Measurements from ENCODE around the gene AHSG. TPM values are rescaled to one million over a fixed set of nuclear protein-coding genes. Genes with fewer than 3 reads are reported as not detected.

The AHSG gene
- total RNA-seq, 1 experiment from 2014 or later = 222 TPM

- TF ChIP-seq CTCF (IDR thresholded peaks at IDR 0.05; ENCODE audit: insufficient read depth in 1 of 2, low read depth in 1 of 2, low read length in 1 of 2, severe bottlenecking in 1 of 2, unreplicated experiment in 1 of 2) = no peak
- BruUV-seq (replicated peaks) = no TSS peak
- Histone ChIP-seq H3K4me3 (ENCODE audit: low read depth, low read length) (no peak overlapping the region), H3K9me3 (no peaks in the 10 kb centered on the region), H3K27me3 (replicated peaks; ENCODE audit: control insufficient read depth, insufficient read depth, low read length) (no peaks in the 10 kb centered on the region), H3K36me3 (ENCODE audit: control insufficient read depth, insufficient read depth, low read length) (no peaks in the 10 kb centered on the region; the same call in 1 of the 2 replicates), H3K4me1 (peaks cover 45% of the 10 kb centered on the region)
- Mint-ChIP-seq H3K27me3 (ENCODE audit: insufficient read depth, unreplicated experiment) (no peaks in the 10 kb centered on the region), H3K4me1 (ENCODE audit: low read depth, unreplicated experiment) (peaks cover 18% of the 10 kb centered on the region), H3K27ac (ENCODE audit: unreplicated experiment) (no peak overlapping the region), H3K9me3 (ENCODE audit: unreplicated experiment) (no peaks in the 10 kb centered on the region), H3K36me3 (ENCODE audit: insufficient read depth, unreplicated experiment) (peaks cover 38% of the 10 kb centered on the region), H3K4me3 (ENCODE audit: unreplicated experiment) (no peak overlapping the region)
- no peak for DNase-seq
- intact Hi-C loops (cut with micrococcal nuclease; ENCODE audit: unreplicated experiment) = no loop called here
- CTCF ChIA-PET = no interaction called here
- POLR2A ChIA-PET = interaction anchor here (1.2 kb wide), 1 partner anchor 17 kb away, joined by 10 read pairs; the partner anchor contains the start of gene DNAJB11
Measured at GRCh38 chr3:186587183-186587582, 25.7 kb upstream of the AHSG start.

DNA sequence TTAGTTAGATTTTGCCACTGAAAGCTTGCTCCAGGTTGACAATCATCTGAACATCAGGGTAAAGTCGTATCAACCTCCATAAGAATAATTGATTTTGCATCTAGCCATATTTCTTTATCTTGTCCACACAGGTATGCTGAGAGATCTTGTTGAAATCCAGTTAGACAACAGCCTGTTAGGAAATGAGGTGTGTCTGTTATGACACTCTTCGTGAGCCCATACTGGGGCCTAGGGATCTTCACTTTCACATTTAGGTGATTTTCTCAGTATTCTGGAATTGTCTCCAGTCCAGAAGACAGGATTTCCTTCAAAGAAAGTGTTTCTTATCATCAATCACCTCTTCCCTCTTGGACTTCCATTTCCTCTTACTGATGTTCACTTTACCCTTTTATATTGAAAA is 24.2 kb upstream of the AHSG start:
- H3K4me3 ChIP-seq (ENCODE audit: low read depth, low read length) = no peak overlapping the region
- no peaks in the 10 kb centered on the region for H3K9me3 Mint-ChIP-seq (ENCODE audit: unreplicated experiment)
- intact Hi-C loops (cut with micrococcal nuclease; ENCODE audit: unreplicated experiment) = loop anchor here (1.0 to 2.0 kb wide), 4 partner anchors 18 to 233 kb away; partner anchors contain the start of gene DNAJB11
- no TSS peak for BruUV-seq (replicated peaks)
- ChIA-PET POLR2A (interaction anchor here (0.6 kb wide), 3 partner anchors 18 to 20 kb away, joined by 3 to 6 read pairs (median 5); partner anchors contain the start of gene DNAJB11), CTCF (interaction anchor here (0.6 to 3.0 kb wide), 9 partner anchors 17 to 466 kb away, joined by 3 to 21 read pairs (median 4); no protein-coding TSS in a partner anchor)
- no peaks in the 10 kb centered on the region for H3K27me3 ChIP-seq (replicated peaks; ENCODE audit: control insufficient read depth, insufficient read depth, low read length)
- no peak overlapping the region for H3K4me3 Mint-ChIP-seq (ENCODE audit: unreplicated experiment)
- H3K36me3 ChIP-seq (ENCODE audit: control insufficient read depth, insufficient read depth, low read length) = no peaks in the 10 kb centered on the region
- H3K4me1 ChIP-seq = peaks cover 49% of the 10 kb centered on the region
- peak overlapping the region; percentile 71 for H3K27ac Mint-ChIP-seq (ENCODE audit: unreplicated experiment)
- no peak for TF ChIP-seq CTCF (IDR thresholded peaks at IDR 0.05; ENCODE audit: insufficient read depth in 1 of 2, low read depth in 1 of 2, low read length in 1 of 2, severe bottlenecking in 1 of 2, unreplicated experiment in 1 of 2)
- H3K9me3 ChIP-seq = no peaks in the 10 kb centered on the region
- H3K36me3 Mint-ChIP-seq (ENCODE audit: insufficient read depth, unreplicated experiment) = peaks cover 23% of the 10 kb centered on the region
- no peaks in the 10 kb centered on the region for H3K27me3 Mint-ChIP-seq (ENCODE audit: insufficient read depth, unreplicated experiment)
- no peak for DNase-seq
- peaks cover 18% of the 10 kb centered on the region for H3K4me1 Mint-ChIP-seq (ENCODE audit: low read depth, unreplicated experiment)

- ChIA-PET POLR2A (interaction anchor here (0.6 kb wide), 4 partner anchors 19 to 914 kb away, joined by 3 to 6 read pairs (median 6); partner anchors contain the start of gene DNAJB11), CTCF (interaction anchor here (0.6 to 3.0 kb wide), 10 partner anchors 16 to 466 kb away, joined by 3 to 21 read pairs (median 4); no protein-coding TSS in a partner anchor)
- Mint-ChIP-seq H3K27ac (ENCODE audit: unreplicated experiment) (peak overlapping the region; percentile 71), H3K9me3 (ENCODE audit: unreplicated experiment) (no peaks in the 10 kb centered on the region), H3K27me3 (ENCODE audit: insufficient read depth, unreplicated experiment) (no peaks in the 10 kb centered on the region), H3K4me1 (ENCODE audit: low read depth, unreplicated experiment) (peaks cover 19% of the 10 kb centered on the region), H3K4me3 (ENCODE audit: unreplicated experiment) (no peak overlapping the region), H3K36me3 (ENCODE audit: insufficient read depth, unreplicated experiment) (peaks cover 20% of the 10 kb centered on the region)
- Histone ChIP-seq H3K9me3 (no peaks in the 10 kb centered on the region), H3K36me3 (ENCODE audit: control insufficient read depth, insufficient read depth, low read length) (no peaks in the 10 kb centered on the region), H3K4me3 (ENCODE audit: low read depth, low read length) (no peak overlapping the region), H3K4me1 (peaks cover 54% of the 10 kb centered on the region), H3K27me3 (replicated peaks; ENCODE audit: control insufficient read depth, insufficient read depth, low read length) (no peaks in the 10 kb centered on the region)
- no TSS peak for BruUV-seq (replicated peaks)
- intact Hi-C loops (cut with micrococcal nuclease; ENCODE audit: unreplicated experiment) = loop anchor here (1.0 to 2.0 kb wide), 4 partner anchors 18 to 232 kb away; partner anchors contain the start of gene DNAJB11
- peak in 1 of 2 experiments; percentile 43 for DNase-seq
- TF ChIP-seq CTCF (IDR thresholded peaks at IDR 0.05; ENCODE audit: insufficient read depth in 1 of 2, low read depth in 1 of 2, low read length in 1 of 2, severe bottlenecking in 1 of 2, unreplicated experiment in 1 of 2) = peak; percentile 40 to 56
Measured at GRCh38 chr3:186589121-186589520, 23.7 kb upstream of the AHSG start.
